Astrocyte (in vitro differentiated cells and primary cell): ENCODE results near the gene MLXIP.
A peak's percentile ranks its signal among the peaks of the same experiment; 100 is the strongest.

ENCODE experiments used
- EZH2 ChIP-seq: IDR thresholded peaks from 2 replicates; pipeline ENCODE4 v1.6.1; 2012; ENCODE audit warnings: mild to moderate bottlenecking, low read length, inconsistent platforms; ENCODE audit not compliant: insufficient read depth
- TF ChIP-seq, protein P1 (sequence below): IDR thresholded peaks from 2 replicates; pipeline ENCODE4 v1.5.1; 2011; ENCODE audit warnings: low read depth, mild to moderate bottlenecking, inconsistent platforms, low read length, moderate library complexity; ENCODE audit not compliant: insufficient read depth

DNA sequence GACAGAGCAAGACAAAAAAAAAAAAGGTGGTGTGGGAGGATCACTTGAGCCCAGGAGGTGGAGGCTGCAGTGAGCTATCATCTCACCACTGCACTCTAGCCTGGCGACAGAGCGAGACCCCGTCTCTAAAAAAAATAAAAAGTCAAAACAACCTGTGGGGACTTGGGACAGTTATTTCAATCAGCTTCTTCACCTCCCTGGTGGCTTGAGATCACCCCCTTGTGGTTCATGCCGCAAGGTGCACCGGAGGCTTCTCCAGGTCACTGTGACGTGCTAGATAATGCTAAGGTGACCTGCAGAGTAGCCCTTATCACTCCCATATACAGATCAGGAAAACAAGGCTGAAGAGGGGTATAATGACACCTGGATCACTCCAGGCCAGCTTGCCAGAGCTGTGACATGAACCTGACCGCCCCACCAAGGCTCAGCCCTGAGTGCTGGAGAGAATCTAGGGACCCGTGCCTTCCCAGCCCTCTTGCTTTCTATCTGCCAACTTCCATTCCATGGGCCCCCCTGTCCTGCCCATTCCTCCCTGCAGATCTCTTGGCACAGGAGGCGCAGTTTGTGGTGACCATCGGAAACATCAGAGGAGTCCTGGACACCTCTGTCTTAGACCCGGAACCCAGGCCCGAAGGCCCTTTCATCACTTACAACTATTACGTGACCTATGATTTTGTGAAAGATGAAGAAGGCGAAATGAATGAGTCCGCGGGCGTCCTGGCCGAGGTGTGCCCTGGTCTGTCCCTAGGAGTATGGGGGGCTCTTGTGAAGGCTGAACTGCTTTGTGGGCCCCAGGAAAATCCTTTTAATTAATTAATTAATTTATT is 112.5 kb downstream of the MLXIP start:
- TF ChIP-seq, protein P1, sequence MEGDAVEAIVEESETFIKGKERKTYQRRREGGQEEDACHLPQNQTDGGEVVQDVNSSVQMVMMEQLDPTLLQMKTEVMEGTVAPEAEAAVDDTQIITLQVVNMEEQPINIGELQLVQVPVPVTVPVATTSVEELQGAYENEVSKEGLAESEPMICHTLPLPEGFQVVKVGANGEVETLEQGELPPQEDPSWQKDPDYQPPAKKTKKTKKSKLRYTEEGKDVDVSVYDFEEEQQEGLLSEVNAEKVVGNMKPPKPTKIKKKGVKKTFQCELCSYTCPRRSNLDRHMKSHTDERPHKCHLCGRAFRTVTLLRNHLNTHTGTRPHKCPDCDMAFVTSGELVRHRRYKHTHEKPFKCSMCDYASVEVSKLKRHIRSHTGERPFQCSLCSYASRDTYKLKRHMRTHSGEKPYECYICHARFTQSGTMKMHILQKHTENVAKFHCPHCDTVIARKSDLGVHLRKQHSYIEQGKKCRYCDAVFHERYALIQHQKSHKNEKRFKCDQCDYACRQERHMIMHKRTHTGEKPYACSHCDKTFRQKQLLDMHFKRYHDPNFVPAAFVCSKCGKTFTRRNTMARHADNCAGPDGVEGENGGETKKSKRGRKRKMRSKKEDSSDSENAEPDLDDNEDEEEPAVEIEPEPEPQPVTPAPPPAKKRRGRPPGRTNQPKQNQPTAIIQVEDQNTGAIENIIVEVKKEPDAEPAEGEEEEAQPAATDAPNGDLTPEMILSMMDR: peak; percentile 86
- TF ChIP-seq EZH2: no peak
